Activated gamma-delta T cell treated with anti-CD3 and anti-CD28 coated beads, Interleukin-2, amount 50 U/mL, for 16 hours (primary cell): Measurements from ENCODE around the gene SAMD4B.
"Not testable (repeated sequence)": the region's sequence is repeated elsewhere in the genome, so short reads cannot be mapped to it uniquely, and the experiment has no call there.

Experiments
- DNase-seq: peaks from one replicate; pipeline ENCODE4 v3.0.0-alpha.2; 2020; ENCODE audit warnings: low read depth

Gene SAMD4B

DNA sequence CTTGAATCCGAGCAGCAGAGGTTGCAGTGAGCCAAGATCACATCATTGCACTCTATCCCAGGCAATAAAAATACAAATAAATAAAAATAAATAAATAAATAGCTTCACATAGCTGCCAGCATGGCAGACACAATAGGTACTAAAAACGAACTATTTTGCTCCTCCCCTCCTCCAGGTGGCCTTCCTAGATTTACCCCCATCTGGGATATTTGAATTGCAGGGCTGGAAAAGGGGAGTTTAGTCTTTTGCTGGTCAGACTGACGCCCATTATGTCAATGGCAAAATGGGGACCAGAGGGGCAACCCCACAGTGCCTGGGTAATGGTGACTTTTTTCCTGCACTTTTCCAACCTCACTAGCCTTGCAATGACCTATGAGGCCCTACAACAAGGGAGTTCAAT, 5.7 kb upstream of the SAMD4B start:
- DNase-seq, result no peak

DNA sequence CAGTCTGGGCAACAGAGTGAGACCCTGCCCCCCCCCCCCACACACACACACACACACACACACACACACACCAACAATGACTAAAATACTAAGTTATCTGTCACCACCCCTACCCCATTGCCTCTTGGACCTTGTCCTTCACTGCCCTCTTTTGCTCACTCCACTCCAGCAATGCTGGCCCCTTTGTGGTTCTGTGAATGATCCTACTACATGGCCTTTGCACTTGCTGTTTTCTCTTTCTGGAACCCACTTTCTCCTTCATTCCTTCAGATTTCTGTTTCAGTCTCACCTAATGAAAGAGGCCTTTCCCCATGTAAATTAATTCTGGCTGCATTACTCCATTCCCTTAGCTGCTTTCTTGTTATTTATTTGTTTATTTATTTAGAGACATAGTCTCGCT, 2.5 kb upstream of the SAMD4B start:
- no peak for DNase-seq

- not testable (repeated sequence) for DNase-seq
Observed at GRCh38 chr19:39340156-39340555, 2.1 kb upstream of the SAMD4B start.

DNA sequence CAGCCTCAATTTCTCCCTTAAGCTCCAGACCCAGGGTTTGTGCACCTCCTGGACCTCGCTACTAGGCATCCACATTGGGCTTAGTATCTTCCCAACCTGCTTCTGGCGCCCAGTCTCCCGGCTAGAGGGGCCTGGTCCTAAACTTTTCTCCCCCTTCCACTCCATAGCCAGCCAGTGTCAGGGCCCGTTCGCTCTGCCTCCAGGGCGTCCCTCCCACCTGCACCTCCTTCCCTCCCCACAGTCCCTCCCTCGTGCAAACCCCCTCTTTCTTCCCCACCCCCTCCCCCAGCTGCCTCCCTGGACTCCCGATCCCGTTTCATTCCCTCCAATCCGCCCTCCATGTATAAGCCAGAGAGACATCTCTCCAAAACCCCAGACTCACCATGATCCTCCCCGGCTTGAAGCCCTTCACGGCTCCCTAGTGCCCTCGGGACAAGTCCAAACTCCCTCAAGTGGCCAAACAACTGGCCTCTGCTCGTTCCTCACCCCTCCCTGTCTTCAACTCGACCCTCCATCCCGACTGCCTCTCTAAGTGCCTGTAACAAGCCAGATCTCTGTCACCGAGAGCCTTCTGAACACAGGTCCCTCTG, 997 bp upstream of the SAMD4B start:
- DNase-seq, result no peak

DNA sequence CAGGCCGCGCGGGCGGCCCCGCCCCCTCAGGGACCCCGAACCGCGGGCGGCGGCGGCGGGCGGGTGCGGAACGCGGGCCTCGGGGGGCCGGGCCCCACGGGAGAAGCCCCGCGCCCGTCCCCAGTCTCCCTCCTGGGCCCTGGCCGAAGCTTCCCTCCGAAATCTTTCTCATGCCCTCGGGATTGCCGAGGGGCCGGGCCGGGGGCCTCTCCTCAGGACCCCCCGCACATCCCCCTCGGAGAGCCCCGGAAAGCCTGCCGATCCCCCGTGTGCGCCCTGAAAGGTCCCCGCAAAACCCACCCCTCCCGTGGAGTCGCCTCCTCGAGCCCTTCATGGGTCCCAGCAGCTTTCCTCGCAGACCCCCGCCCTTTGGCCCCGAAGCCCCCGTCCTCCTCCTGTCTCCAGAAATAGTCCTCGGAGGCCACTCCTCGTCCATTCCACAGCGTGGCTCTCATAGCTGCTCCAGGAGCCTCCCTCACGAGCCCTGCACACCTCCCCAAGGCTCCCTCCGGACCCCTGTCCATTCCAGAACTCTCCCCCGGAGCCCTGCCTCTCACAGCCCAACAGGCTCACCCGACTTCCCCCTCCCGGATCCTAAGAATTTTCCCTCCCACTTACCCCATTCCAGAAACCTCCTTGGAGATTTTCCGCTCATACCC, 555 bp downstream of the SAMD4B start:
- no peak for DNase-seq

DNA sequence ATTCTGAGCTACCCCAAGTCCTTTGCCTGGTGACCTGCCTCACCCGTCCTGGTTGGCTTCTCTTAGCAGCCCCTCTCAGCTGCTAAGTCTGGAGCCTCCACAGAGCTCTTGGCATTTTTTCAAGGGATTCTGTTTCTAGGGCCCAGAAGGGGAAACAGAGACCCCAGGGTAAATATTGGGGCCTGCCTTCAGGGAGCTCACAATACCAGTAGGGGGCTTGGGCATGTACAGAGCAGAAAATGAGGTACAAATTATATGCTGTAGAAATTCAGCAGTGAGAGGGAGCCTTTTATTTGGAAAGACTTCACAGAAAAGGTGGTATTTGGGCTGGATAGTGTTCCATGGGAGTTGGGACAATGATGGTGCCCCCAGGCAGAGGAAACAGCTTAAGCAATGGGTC, 3.7 kb downstream of the SAMD4B start:
- no peak for DNase-seq

GRCh38 chr19:39347332-39348164, 5.3 kb downstream of the SAMD4B start:
- no peak for DNase-seq

GRCh38 chr19:39349326-39349725, 7.1 kb downstream of the SAMD4B start:
- DNase-seq, result no peak

GRCh38 chr19:39350156-39350555, 7.9 kb downstream of the SAMD4B start:
- DNase-seq, result no peak

- DNase-seq, result no peak
Observed at GRCh38 chr19:39351537-39352064, 9.4 kb downstream of the SAMD4B start.

- no peak for DNase-seq
Observed at GRCh38 chr19:39352381-39353255, 10.4 kb downstream of the SAMD4B start.

DNA sequence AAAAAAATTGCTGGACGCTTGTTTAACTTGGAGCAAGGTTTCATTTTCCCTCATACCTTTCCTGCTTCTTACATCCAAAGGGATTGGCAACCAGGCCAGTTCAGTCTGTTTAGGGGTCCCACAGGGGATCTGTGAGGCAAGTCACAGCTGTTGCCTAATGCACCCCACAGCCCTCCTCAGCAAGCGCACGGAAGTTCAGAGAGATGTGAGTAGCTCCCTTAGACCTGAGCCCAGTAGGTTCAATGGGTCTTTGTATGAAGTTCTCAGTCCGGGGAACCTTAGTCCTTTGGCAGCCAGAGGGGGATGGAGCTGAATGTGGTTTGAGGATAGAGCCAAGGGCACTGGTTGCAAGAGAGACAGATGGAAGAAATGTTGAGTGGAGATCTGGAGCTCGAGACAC, 13.0 kb downstream of the SAMD4B start:
- DNase-seq, result no peak

DNA sequence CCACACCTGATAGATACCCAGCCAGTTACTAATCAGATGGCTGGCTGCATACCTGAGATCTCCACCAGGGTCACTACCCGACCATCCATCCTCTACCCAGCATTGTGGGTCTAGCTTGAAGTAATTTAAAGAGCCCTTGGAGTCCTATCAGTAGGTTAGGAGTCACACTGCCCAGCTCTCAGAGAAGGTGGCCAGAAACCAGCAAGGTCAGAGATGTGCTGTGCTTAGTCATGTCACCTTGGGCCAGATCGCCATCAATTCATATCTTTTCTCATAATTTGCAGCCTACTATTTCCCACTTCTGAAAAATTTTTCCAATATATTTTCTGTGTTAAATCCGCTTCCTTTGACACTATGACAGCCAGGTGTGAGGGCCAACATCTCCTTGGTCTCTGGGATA, 13.9 kb downstream of the SAMD4B start:
- DNase-seq, result no peak

GRCh38 chr19:39356647-39357046, 14.4 kb downstream of the SAMD4B start:
- DNase-seq, result no peak

DNA sequence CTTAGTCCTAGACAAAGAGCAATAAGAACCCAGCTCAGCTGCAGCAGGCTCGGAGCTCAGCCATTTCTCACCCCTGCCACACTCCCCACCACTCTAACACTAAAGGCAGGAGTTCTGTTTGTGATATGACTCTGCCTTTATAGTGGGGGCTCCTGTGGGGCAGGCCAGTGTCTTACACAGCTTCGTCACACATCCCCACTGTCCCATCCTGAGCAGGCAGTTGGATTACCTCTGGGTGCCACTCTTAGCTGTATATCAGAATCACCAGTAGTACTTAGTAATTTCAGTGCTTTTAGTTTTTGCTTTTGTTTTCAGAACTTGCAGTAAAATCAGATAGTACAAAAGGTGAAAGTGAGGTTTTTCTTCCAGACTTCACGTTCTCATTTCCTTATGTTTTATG, 16.8 kb downstream of the SAMD4B start:
- DNase-seq, result no peak

- no peak for DNase-seq
Observed at GRCh38 chr19:39360599-39360998, 18.4 kb downstream of the SAMD4B start.

GRCh38 chr19:39362682-39363657, 20.7 kb downstream of the SAMD4B start:
- no peak for DNase-seq

DNA sequence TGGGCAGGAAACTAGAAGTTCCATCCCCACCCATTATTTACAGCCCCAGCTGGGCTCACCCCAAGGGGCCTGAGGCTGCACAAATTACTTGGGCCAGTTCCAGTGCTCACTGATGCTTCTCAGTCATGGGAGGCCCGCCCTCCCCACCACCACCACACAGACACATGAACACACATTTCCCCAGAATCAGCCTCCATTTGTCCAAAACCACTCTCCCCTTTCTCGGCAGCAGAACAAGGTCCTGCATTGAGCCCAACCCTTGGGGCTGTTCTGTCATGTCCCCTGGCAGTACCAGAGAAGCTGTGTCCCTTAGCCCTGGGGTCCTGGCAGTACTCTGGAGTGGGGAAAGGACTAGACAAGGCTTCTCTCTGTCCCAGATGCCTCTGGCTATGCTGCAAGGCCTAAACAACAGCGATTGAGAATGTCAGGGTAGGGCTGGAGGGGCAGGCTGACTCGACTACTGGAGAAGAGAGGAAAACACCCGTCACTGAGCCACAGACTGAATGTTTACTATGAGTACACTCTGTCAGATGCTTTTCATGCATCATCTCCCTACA, 21.8 kb downstream of the SAMD4B start:
- DNase-seq, result no peak

- no peak for DNase-seq
Observed at GRCh38 chr19:39365531-39365930, 23.3 kb downstream of the SAMD4B start.

DNA sequence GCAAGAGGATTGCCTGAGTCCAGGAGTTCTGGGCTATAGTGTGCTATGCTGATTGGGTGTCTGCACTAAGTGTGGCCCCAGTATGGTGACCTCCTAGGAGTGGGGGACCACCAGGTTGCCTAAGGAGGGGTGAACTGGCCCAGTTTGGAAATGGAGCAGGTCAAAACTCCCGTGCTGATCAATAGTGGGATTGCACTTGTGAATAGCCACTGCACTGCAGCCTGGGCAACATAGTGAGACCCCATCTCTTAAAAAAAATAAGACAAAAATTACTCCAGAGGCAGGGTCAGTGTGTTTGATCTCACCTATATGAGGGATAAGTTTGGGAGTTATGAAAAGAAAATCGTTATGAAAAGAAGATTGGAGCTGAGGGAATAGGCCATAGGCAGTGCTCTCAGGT, 27.0 kb downstream of the SAMD4B start:
- DNase-seq, result no peak

DNA sequence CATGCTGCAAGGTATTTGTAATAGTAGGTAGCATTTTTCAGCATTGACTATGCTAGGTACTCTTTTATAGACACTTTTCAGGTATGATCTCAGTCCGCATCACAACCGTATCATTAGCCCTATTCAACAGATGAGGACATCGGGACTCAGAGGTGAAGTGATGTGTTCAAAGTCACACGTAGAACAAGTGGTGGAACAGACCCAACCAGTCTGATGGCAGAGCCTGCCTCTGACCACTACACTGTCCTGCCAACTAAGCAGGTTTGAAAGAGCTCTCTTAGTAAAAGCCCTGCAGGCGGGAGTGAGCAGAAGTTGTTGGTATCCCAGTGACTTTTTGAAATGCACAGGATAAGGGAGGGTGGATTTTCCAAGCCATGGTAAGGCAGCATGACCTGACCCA, 28.5 kb downstream of the SAMD4B start:
- no peak for DNase-seq
